NCI-H1930 (cell line): Measurements from ENCODE around the gene ABR.
A peak's percentile ranks its signal among the peaks of the same experiment; 100 is the strongest.
"Not testable (repeated sequence)": the region's sequence is repeated elsewhere in the genome, so short reads cannot be mapped to it uniquely, and the experiment has no call there.

Experiments
- DNase-seq, 2 experiments: peaks; one replicate each; lab custom pipeline; 2025; lab: John Stamatoyannopoulos, UW

Gene ABR

GRCh38 chr17:1071103-1071825, 108.5 kb downstream of the ABR start:
- DNase-seq = no peak

DNA sequence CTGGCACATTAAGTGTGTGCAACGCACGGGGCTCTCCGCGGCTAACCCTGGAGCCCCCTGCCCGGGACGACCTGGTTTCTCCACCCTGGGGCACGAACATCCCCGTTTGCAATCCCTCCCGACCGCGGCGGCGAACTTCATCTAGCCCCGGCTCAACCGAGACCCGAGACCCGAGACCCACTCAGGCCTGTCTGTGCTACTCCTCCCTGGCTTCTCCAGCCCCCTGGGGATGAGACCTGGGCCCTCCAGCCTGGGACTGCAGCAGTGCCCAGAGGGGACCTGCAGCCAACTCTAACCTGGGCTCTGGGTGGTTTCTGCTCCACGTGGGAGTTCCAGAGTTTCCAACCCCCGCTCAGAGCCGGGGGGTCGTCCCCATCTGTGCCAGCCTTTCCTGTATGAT, 109.4 kb downstream of the ABR start:
- no peak for DNase-seq

DNA sequence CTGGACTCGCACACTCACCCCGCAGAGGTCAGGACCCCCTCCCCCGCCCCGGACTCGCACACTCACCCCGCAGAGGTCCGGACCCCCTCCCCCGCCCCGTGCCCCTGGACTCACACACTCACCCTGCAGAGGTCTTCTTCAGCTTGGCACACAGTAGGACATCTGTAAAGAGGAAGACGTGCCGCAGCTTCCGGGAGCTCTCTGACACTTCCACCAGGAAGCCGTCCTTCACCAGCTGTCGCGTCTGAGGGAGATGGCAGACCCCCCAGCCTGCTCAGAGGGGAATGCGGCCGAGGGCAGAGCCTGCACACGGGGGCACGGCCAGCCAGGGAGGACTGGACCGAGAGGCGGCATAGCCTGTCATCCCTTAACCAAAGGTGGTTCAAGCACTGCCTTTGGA, 109.9 kb downstream of the ABR start:
- DNase-seq = no peak

- no peak for DNase-seq
These were observed 111.4 kb downstream of the ABR start for GRCh38 chr17:1068356-1068755.

- no peak for DNase-seq
These were observed 112.4 kb downstream of the ABR start for GRCh38 chr17:1067282-1067956.

GRCh38 chr17:1065416-1065815, 114.4 kb downstream of the ABR start:
- DNase-seq = not testable (repeated sequence)

DNA sequence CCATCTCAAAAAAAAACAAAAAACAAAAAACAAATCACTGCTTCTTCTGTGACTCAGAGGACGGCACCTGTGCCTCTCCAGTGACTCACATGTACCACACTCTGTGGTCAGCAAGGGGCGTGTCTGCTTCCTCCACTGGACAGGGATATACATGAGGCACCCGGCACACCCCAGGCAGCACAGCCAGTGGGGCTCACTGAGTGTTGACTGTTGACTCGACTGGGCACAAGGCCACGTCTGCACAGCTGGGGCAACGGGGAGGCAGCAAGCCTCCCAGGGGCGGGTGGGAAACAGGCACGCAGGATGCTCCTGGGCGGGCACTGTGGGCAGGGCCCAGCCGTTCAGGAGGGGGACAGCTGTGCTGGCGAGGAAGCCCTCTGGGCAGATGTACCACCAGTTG, 118.8 kb downstream of the ABR start:
- DNase-seq = no peak

- no peak for DNase-seq
These were observed 120.5 kb downstream of the ABR start for GRCh38 chr17:1059131-1059795.

DNA sequence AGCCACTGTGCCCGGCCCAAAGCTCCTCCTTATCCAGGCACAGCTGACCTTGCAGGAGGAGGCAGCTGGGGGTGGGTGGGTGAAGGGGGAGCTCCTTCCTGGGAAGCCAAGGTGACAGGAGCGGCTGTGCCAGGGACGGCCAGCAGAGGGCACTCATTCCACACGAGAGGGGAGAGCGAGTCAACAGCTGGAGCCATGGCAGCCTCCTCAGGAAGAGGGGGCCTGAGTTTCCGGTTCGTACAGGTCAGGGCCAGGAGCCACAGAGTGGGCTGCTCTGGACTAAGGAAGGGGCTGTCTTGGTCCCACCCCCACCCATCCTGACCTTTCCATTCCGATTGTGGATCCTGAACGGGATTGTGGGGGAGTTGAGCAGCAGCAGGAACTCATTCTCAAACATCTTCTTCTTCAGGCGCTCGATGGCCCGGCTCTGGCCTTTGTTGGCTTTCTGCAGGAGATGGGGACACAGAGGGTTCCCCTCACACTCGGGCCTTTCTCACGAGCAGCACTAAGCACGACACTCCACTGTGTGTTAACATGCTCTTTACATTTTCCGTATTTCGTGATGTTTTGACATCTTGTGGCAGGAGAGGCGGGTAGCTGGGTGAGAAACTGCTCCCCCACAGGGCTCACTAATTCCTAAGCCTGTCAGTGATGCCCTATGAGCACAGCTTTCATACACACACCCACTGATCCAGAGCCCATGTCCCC, 121.2 kb downstream of the ABR start:
- no peak for DNase-seq

GRCh38 chr17:1056761-1057160, 123.0 kb downstream of the ABR start:
- DNase-seq = no peak

GRCh38 chr17:1055751-1056645, 123.8 kb downstream of the ABR start:
- DNase-seq = peak; percentile 33 to 36

DNA sequence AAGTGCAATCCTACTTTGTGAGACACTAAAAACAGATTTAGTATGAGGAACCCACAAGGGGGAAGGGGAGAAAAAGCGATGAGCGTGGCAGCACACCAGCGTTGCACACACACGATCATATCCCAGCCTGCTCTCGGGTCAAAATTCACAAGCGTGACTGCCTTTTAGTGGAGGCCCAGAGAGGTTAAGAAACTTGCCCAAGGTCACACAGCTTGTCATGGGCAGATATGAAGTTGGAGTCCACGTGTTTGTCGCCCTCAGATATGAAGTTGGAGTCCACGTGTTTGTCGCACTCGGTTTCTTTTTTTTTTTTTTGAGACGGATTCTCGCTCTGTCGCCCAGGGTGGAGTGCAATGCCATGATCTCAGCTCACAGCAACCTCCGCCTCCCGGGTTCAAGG, 124.5 kb downstream of the ABR start:
- DNase-seq = no peak

DNA sequence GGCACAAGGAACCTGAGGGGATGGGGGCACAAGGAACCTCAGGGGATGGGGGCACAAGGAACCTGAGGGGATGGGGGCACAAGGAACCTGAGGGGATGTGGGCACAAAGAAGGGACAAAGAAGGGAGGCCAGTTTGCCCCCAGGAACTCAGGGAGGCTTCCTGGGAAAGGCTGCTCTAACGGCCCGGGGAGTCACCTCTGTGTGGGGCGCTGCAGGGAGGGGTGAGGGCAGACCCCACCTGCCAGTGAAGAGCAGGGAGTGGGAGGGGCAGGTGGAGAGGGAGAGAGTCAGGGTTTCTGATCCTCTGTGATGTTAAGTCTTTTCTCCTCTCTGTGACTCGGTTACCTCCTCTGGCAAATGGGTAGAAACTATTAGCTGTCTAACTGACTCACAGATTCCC, 125.1 kb downstream of the ABR start:
- no peak for DNase-seq

- no peak for DNase-seq
These were observed 126.0 kb downstream of the ABR start for GRCh38 chr17:1053661-1054360.

DNA sequence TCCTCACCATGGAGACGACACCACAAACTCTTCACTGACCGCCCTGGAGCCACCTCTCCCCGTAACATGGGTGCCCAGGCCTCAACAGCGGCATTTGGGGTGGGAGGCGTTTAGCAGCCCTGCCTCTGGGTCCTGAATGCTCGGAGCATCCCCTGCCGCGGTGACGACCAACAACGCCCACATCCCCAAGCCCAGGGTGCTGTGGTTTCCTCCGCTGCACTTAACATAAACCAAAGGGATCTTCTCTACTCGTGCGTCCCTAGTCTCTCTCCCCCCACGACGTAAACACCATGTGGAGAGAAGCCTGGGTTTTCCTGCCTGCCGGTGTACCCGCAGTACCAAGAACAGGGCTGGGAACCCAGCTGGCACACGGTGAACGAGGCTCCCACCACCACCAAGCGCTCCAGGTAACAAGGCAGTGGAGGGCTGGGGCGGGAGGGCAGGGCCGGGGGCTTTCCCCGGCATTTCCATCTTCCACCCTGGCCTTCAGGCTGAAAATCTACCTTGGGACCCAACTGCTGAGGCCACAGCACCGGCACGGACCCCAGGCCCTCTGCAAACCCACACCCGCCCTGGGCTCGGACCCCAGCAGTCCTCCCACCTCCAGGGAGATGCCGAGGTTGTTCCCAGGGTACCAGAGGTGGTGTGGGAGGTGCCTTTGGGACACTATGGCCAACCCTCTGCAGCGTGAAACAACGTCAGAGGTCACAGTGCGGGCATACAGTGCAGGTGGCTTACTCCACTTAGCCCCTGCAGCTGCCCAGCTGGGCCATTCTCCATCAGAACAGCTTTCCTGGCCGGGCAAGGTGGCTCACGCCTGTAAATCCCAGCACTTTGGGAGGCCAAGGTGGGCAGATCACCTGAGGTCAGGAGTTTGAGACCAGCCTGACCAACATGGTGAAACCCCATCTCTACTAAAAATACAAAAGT, 128.5 kb downstream of the ABR start:
- DNase-seq = no peak

- DNase-seq = no peak
These were observed 129.4 kb downstream of the ABR start for GRCh38 chr17:1050246-1050995.

DNA sequence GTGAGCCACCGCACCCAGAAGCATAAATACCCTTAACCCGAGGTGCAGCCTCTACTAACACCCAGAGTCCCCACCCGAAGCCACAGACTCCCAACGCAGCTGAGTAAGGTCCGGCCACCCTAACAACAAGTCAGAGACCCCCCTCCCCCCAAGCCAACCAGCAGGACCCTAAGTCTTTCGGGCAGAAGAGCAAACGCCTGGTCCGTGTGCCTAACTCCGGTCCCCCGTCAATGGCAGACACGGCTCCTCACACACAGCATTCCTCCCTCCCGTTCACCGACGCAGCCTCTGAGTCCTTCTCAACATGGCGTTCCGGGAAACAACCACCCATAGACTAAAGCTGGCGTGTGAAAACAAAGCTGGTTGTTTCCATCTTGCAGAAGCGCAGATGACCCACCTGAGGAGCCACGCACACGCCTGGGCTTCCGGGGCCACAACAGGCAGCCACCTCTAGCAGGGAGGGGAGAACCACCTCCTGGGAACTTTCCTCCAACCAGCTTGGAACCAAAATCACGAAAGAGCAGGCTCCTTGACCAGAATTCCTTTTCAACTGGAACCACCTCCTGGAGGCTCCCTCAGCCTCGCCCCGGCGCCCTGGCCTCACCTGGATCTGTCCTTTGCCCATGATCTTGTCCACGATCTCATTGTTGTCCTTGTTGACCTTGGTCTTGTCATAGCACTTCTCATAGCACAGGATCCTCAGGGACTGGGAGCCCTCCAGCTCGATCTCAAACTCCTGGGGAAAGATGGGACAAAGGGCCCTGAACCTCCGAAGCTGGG, 130.1 kb downstream of the ABR start:
- DNase-seq = no peak

GRCh38 chr17:1048516-1049115, 131.2 kb downstream of the ABR start:
- DNase-seq = not testable (repeated sequence)
